Measurements from ENCODE around the gene PPP1R36.

The PPP1R36 gene

DNA sequence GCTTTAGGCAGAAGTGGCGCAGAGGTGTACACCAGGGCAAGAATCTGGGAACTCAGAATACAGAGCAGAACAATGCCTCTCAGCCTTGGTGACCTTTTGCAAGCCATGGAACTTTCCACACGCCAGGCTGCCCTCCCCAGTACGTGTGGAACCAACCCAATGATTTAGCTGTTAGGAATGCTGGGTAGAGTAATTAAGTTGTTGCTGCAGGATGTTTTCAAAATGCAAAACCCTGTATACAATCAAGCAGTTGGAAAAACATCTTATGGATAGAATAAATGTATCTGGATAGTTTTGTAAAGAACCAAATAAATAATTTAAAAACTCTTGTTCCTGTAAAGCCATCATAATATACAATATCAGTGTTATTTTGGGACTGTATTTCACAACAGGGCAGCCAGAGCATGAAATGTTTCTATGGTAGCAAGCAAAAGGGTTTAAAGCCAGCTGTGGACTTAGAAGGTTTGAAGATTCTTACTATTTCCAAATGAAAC, 19.4 kb downstream of the PPP1R36 start:
- TF ChIP-seq TAF1 (IDR thresholded peaks at IDR 0.05; ENCODE audit: borderline replicate concordance, insufficient read depth, low read length) (no peak), FOXP2 (optimal IDR thresholded peaks at IDR 0.05; ENCODE audit: borderline replicate concordance, extremely low read depth, extremely low read length, insufficient read depth) (no peak), POLR2AphosphoS5 (IDR thresholded peaks at IDR 0.05; ENCODE audit: low read depth, low read length) (no peak), SIN3A (IDR thresholded peaks at IDR 0.05; ENCODE audit: borderline replicate concordance, insufficient read depth, low read length) (no peak)
- TF ChIP-seq, protein P1, sequence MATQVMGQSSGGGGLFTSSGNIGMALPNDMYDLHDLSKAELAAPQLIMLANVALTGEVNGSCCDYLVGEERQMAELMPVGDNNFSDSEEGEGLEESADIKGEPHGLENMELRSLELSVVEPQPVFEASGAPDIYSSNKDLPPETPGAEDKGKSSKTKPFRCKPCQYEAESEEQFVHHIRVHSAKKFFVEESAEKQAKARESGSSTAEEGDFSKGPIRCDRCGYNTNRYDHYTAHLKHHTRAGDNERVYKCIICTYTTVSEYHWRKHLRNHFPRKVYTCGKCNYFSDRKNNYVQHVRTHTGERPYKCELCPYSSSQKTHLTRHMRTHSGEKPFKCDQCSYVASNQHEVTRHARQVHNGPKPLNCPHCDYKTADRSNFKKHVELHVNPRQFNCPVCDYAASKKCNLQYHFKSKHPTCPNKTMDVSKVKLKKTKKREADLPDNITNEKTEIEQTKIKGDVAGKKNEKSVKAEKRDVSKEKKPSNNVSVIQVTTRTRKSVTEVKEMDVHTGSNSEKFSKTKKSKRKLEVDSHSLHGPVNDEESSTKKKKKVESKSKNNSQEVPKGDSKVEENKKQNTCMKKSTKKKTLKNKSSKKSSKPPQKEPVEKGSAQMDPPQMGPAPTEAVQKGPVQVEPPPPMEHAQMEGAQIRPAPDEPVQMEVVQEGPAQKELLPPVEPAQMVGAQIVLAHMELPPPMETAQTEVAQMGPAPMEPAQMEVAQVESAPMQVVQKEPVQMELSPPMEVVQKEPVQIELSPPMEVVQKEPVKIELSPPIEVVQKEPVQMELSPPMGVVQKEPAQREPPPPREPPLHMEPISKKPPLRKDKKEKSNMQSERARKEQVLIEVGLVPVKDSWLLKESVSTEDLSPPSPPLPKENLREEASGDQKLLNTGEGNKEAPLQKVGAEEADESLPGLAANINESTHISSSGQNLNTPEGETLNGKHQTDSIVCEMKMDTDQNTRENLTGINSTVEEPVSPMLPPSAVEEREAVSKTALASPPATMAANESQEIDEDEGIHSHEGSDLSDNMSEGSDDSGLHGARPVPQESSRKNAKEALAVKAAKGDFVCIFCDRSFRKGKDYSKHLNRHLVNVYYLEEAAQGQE (IDR thresholded peaks at IDR 0.05; ENCODE audit: insufficient read depth in 1 of 2, low read depth in 2 of 2, low read length in 2 of 2): no peak

DNA sequence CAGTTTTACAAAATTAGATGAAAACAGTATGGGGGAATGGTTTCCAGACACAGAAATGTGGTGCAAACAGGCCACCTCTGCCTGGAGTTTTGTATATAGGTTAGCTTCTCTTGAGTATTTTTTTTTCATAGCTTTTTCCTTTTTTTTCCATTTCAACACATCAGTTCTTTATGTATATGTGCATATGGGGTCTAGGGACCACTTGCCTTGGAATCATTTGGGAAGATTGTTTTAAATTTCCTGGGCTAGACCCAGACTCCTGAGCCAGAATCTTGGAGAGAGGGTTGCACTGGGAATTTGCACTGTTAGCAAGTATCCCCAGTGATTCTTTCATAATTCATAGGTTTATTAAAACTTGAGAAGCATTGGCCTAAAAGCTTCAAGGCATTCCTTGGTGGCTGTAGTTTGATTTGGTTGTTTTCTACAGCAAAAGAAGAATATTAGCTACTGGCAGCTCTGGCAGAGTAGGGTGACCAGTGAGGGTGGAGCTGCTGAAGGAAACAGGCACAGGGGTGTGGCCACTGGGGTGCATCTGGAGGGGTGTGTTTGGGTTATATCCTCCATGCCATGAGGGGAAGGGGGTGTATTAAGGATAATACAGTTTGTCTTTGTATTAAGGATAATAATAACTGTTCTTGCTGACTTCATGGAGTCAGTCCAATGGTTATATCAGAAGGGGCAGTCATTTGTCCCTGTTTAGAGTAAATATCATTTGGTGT, 22.8 kb downstream of the PPP1R36 start:
- TF ChIP-seq SIN3A (IDR thresholded peaks at IDR 0.05; ENCODE audit: borderline replicate concordance, insufficient read depth, low read length) (no peak), POLR2AphosphoS5 (IDR thresholded peaks at IDR 0.05; ENCODE audit: low read depth, low read length) (no peak), FOXP2 (optimal IDR thresholded peaks at IDR 0.05; ENCODE audit: borderline replicate concordance, extremely low read depth, extremely low read length, insufficient read depth) (no peak), TAF1 (IDR thresholded peaks at IDR 0.05; ENCODE audit: borderline replicate concordance, insufficient read depth, low read length) (no peak)
- TF ChIP-seq, protein P1 (IDR thresholded peaks at IDR 0.05; ENCODE audit: insufficient read depth in 1 of 2, low read depth in 2 of 2, low read length in 2 of 2): no peak

DNA sequence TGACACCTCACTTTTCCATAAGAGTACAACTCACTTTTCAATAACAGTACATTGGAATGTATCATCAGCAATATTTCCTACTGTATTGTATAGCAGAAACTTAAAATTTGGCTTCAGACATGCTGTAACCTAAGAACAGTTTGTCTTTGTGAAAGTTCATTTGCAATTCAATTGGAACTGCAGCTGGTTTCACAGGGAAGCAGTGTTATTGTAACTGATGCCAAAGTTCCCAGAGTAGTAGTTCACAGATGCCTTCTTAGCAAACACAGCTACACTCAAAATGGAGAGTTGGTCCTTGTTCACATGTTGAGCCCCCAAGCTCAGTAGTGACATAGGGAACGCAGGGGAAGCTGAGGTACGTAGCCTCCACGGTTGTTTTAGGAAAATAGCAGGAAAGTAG, 23.3 kb downstream of the PPP1R36 start:
- TF ChIP-seq TAF1 (IDR thresholded peaks at IDR 0.05; ENCODE audit: borderline replicate concordance, insufficient read depth, low read length) (no peak), FOXP2 (optimal IDR thresholded peaks at IDR 0.05; ENCODE audit: borderline replicate concordance, extremely low read depth, extremely low read length, insufficient read depth) (no peak), POLR2AphosphoS5 (IDR thresholded peaks at IDR 0.05; ENCODE audit: low read depth, low read length) (no peak), SIN3A (IDR thresholded peaks at IDR 0.05; ENCODE audit: borderline replicate concordance, insufficient read depth, low read length) (no peak)
- TF ChIP-seq, protein P1 (IDR thresholded peaks at IDR 0.05; ENCODE audit: insufficient read depth in 1 of 2, low read depth in 2 of 2, low read length in 2 of 2): no peak

DNA sequence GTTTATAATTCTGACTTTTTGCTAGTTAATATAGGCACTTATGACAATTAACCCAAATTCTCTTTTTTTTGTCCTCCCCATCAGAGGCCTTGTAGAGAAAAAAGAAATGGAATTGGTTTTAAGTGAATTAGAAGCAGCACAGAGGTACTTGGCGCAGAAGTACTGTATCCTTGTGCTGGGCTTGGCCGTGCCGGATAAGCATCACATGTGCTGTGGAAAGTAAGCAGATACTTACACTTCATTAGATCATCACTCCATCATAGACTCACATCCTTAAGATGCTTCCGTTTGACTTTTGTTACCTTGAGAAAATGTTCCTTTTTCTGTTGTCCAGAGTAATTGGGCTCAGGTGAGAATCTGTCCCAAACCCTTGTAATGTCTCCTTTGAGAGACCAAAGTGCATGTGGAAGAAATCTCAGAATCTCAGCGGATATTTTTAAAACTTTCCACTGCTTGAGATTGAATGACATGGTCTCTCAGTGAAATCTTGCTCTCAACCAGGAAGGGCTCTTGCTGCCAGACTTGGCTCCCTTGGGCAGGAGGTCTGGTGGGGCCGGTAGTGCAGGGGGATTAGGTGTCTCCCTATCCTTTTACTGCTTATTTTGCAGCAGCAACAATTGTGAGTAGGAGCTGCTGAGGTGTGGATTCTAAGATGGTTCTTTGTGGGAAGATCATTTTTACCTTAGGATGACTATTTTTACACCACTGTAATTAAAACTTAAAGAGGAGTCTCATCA, 24.8 kb downstream of the PPP1R36 start:
- TF ChIP-seq FOXP2 (optimal IDR thresholded peaks at IDR 0.05; ENCODE audit: borderline replicate concordance, extremely low read depth, extremely low read length, insufficient read depth): no peak
- TF ChIP-seq POLR2AphosphoS5 (IDR thresholded peaks at IDR 0.05; ENCODE audit: low read depth, low read length): no peak
- no peak for TF ChIP-seq TAF1 (IDR thresholded peaks at IDR 0.05; ENCODE audit: borderline replicate concordance, insufficient read depth, low read length)
- TF ChIP-seq, protein P1 (IDR thresholded peaks at IDR 0.05; ENCODE audit: insufficient read depth in 1 of 2, low read depth in 2 of 2, low read length in 2 of 2): no peak
- no peak for TF ChIP-seq SIN3A (IDR thresholded peaks at IDR 0.05; ENCODE audit: borderline replicate concordance, insufficient read depth, low read length)
